Thyroid gland (tissue), 4 donors: ENCODE data around the gene CDKN1B.

Experiments used
- CTCF ChIP-seq, 6 experiments: fragments of 200-600 bp in 3 of 6; fragments of 450-650 bp in 3 of 6; sonication (generic) in 3 of 6; IDR thresholded peaks; one replicate each; pipeline ENCODE4 v1.5.1; 2016 to 2019; ENCODE audit warnings: antibody characterized with exemption in 6 of 6, mild to moderate bottlenecking in 2 of 6, inconsistent platforms in 1 of 6, moderate library complexity in 1 of 6
- POLR2A ChIP-seq, 2 donors: fragments of 450-650 bp; IDR thresholded peaks; one replicate each; pipeline ENCODE4 v1.6.1; 2017; ENCODE audit warnings: antibody characterized with exemption in 2 of 2, mild to moderate bottlenecking in 2 of 2, moderate library complexity in 1 of 2

GRCh38 chr12:12721176-12721751 is 4.1 kb downstream of the CDKN1B start:
- TF ChIP-seq CTCF (IDR thresholded peaks at IDR 0.05), result no peak
- TF ChIP-seq POLR2A (IDR thresholded peaks at IDR 0.05), result no peak
